HG03378 (cell line): ENCODE results near the gene SLC16A8.
"Not testable (repeated sequence)": the region's sequence is repeated elsewhere in the genome, so short reads cannot be mapped to it uniquely, and the experiment has no call there.

Experiments used
- ATAC-seq: cut with Tn5 transposase; IDR thresholded peaks from one replicate; pipeline ENCODE4 v1.9.1; 2021; ENCODE audit warnings: mild to moderate bottlenecking, moderate library complexity; ENCODE audit not compliant: unreplicated experiment

SLC16A8 gene

GRCh38 chr22:38086942-38087341, 3.0 kb upstream of the SLC16A8 start:
- ATAC-seq = no peak

DNA sequence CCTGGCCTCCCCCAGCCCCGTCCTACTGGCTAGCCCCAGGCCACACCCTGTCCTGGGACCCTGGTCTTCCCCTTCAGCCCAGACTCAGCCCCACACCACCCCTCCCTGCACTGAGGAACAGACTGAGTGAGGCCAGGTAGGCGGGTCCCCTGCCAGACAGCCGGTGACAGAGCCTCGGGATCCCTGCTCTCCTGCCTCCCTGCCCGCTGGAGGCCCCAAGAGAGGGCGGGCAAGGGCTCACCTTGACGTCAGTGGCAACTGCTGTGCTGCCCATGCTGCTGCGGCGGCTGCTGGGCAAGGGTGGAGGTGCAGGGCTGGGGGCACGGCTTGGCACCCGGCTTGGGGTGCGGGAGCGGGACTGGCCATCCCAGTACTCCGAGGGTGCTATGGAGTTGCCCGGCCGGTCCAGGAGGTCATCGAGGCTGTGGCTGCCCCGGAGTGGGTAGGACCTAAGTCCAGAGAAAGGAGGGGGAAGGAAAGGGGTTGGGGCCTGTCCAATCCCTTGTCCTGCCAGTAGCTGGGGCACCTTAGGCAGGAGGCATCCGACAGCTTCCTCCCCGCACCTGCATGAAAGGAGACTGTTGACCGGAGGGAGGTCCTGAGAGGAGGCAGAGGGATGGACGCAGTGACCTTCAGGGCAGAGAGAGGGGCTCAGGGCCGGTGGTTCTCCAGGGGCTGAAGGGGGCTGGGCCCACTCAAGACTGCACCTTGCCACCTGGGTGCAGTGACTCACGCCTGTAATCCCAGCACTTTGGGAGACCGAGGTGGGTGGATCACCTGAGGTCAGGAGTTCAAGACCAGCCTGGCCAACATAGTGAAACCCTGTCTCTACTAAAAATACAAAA, 2.2 kb upstream of the SLC16A8 start:
- no peak for ATAC-seq

DNA sequence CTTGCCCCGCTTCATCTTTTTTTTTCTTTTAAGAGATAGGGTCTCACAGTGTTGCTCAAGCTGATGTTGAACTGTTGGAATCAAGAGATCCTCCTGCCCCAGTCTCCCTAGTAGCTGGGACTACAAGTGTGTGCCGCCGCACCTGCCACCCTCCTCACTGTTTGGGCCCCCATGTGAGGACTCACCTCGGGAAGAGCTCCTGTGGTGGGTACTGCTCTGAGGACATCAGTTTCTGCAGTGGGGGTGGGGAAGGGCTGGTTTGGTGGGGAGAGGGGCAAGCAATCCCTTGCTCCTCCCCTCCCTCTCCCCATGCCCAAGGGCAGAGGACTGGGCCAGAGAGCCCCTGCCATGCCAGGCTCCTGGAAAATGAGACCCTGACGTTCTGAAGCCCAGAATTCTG, 1.5 kb upstream of the SLC16A8 start:
- ATAC-seq = no peak

DNA sequence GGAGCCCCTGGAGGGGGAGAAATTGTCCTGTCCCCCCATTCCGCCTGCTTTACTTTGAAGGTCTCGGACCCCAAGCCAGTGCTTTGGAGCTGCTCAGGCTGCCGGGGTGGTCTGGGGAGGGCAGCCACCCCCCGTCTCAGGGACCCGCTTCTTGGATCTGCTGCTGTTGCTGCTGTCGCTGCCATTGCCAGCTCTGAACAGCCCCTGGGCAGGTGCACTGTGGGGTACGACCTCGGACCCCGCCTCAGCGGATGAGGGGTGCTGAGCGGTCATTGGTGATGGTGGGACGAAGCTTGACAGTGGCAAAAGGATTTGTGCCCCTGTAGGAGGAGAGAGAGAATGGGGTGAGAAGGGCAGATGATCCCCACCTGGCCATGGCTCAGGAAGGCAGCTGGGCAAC, 1.1 kb upstream of the SLC16A8 start:
- no peak for ATAC-seq

DNA sequence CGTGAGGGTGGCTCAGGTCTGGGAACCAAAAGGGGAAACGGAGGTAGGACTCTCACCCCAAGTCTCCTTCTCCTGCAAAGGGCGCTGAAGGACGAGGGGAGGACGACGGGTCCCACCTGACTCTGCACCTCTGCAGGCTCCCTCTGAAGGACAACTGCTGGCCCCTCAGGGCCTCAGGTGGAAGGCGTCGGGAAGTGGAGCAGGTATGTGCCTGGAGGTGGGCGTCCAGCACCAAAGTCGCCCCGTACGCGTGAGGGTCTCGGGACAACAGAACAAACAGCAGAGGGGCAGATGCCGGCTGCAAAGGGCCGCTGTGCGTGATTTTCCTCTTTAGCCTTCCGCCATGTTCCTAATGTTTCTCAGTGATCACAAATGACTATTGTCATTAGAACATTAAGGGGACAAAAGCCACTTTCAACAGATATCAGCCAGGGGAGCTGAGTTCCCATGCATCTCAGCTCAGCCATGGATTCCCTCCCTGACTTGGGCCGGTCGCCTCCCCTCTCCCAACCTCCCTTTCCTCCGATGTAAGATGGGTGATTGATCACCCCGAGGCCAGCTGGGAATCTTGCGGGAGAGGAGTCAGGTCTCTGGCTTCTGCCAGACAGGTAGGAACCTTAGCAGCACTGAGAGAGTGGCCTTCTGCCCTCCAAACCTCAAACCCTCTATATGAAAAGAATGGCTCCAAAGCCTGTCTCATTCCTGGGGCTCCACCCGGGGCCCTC, 836 bp downstream of the SLC16A8 start:
- no peak for ATAC-seq

DNA sequence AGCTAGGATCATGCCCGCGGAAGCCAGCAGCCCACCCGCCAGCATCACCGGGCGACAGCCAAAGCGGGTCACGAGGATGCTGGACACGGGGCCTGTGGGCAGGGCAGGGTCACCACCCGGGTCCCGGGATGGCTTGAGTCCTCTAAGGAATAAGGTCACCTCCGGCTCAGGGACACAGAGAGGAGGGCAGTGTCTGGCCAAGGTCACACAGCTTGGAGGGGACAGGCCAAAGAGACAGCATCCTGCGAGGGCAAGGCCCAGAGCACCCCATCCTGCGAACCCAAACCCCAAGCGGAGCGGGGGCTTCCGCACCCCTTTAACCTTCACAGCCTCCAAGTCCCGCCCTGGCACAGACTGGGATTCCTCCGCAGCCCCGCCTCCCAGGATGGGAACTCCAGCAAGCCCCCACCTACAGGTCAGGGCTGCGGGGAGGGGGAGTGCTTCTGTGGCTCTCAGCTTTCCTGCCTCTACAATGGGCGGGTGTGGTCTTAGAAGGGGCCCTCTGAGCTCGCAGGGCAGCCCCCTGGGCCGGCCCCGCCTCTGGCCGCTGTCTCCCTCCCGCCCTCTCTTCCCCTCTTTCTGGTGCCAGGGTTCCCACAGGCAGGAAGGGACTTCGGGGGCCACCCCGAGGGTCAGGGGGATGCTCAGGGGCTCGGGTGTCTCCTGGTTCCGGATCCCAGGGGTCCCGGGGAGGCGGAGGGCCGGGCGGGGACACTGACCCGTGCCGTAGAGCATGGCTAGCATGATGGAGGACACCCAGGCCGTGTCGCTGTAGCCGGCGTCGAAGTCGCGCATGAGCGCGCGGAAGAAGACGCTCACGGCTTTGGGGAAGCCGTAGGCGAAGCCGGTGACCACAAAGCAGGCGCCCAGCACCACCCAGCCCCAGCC, 1.8 kb downstream of the SLC16A8 start:
- ATAC-seq = no peak

- ATAC-seq = no peak
Observed at GRCh38 chr22:38081636-38081940, 2.4 kb downstream of the SLC16A8 start.

DNA sequence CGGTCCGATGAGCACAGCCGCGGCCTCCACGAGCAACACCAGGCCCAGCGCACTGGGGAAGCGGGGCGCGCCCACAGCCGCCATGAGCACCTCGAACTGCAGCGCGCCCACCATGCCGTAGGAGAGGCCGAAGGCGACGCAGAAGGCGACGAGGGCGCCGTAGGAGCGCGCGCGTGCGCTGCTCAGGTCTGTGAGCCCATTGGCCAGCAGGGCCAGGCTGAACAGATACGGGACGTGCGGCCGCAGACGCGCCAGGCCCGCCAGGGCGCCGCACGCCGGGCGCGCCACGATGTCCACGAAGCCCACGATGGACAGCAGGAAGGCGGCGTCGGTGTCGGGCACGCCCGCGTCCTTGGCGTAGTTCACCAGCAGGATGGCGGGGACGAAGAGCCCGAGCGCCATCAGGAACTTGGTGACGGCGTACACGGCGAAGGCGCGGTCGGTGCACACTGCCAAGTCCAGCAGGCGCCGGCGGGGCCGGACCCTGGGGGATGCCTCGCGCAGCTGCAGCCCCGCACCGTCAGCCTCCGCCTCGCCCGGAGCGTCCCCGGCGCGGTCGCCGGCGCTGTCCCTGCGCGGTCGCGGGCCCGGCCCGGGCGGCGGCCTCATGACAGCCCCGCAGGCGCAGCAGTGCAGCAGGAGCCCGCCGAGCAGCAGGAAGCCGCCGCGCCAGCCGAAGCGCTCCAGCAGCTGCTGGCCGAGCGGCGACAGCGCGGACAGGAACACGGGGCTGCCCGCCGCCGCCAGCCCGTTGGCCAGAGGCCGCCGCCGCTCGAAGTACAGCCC, 2.9 kb downstream of the SLC16A8 start:
- ATAC-seq = no peak

GRCh38 chr22:38080474-38080849, 3.5 kb downstream of the SLC16A8 start:
- ATAC-seq = no peak

DNA sequence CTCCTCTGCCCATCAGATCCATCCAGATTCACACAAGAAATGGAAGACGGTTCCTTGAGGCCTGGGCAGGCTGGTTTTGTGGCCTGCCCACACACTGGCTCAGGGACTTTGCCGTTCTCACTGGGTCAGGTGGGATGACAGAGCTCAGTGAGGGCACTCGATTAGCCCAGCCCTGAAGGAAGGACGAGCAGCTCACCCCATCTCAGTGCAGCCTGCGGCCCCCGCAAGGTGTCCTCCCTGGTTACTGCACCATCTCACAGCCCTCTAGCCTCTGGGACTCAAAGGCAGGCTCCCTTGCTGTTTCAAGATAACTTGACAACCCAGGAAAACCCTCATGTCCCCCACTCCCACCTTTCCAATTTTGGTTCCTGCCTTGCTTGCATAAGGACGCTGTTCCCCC, 4.2 kb downstream of the SLC16A8 start:
- no peak for ATAC-seq

- ATAC-seq = not testable (repeated sequence)
Observed at GRCh38 chr22:38079208-38079607, 4.8 kb downstream of the SLC16A8 start.

- no peak for ATAC-seq
Observed at GRCh38 chr22:38078046-38078840, 5.7 kb downstream of the SLC16A8 start.

GRCh38 chr22:38077595-38077994, 6.4 kb downstream of the SLC16A8 start:
- ATAC-seq = no peak

GRCh38 chr22:38077096-38077495, 6.9 kb downstream of the SLC16A8 start:
- no peak for ATAC-seq

DNA sequence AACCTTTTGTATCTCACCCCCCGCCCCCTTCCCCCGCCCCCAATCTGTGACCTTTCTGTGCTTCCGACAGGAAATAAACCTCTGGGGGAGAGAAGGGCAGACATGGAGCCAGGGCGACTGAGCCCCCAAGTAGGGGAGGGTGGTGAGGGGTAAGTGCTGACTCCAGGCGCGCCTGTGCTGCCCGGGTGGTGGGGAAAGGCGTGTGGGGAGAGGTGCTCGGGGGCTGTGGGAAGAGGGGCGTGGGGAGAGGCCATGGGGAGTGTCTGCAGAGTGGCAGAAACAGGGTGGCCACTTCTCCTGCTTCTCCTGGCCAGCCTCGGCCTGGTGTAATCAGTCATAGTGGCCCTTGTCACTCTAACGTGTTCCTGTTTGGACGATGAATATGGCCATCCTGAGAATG, 8.0 kb downstream of the SLC16A8 start:
- ATAC-seq = no peak

- ATAC-seq = no peak
Observed at GRCh38 chr22:38075105-38075825, 8.7 kb downstream of the SLC16A8 start.

- no peak for ATAC-seq
Observed at GRCh38 chr22:38074181-38075104, 9.5 kb downstream of the SLC16A8 start.
